ENCODE measurements around the gene FOXR1.

DNA sequence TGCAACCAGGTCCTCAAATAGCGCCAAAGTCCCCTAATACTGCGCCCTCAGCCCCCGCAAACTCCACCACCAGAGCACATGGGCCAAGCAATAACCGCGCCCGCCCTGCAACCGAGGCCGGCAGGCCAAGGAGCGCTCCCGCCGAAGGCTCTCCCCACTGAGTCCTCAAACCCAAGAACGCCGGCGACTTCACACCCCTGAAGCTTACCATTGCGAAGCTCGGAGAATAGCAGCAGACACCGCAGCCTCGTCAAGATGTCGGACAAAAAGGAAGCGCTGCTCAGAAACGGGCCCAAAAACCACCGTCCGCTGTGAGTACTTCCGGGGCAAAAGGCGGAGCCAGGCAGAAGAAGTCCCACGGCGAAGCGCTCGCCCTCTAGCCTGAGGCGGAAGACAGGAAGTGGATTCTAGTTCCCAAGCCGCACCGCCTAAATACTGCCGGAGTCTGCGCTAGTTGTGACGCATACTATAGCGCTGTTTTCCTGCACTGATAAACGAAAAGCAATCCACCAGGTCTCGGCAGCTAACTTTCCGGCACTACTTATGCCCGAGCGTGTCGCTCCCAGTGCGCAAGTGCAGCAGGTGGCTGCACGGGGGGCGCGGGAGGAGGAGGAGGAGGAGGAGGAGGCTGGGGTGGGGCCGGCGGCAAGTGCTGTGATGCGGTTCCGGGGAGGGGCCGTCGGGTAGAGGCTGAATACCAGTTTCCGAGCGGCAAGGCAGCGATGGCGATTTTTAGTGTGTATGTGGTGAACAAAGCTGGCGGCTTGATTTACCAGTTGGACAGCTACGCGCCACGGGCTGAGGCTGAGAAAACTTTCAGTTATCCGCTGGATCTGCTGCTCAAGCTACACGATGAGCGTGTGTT, 46.7 kb downstream of the FOXR1 start, which contains the start of the genes RPS25 and TRAPPC4:
- TF ChIP-seq POLR2A (IDR thresholded peaks at IDR 0.05; ENCODE audit: control extremely low read depth in 1 of 2, low read depth in 2 of 2, low read length in 2 of 2) (peak; percentile 91 to 95), CEBPB (IDR thresholded peaks at IDR 0.05; ENCODE audit: low read depth, low read length) (no peak), RAD21 (IDR thresholded peaks at IDR 0.05 in 1 of 2, conservative IDR thresholded peaks at IDR 0.05 in 1 of 2; ENCODE audit: low read depth in 2 of 2, low read length in 2 of 2) (no peak), CREB1 (IDR thresholded peaks at IDR 0.05) (peak; percentile 82), KDM1A (IDR thresholded peaks at IDR 0.05; ENCODE audit: borderline replicate concordance, low read length) (no peak), SUZ12 (IDR thresholded peaks at IDR 0.05; ENCODE audit: low read length) (no peak), EZH2 (IDR thresholded peaks at IDR 0.05; ENCODE audit: low read depth, low read length, severe bottlenecking) (no peak), PHF8 (conservative IDR thresholded peaks at IDR 0.05; ENCODE audit: low read depth, low read length) (peak; percentile 79)
- TF ChIP-seq, protein P1, sequence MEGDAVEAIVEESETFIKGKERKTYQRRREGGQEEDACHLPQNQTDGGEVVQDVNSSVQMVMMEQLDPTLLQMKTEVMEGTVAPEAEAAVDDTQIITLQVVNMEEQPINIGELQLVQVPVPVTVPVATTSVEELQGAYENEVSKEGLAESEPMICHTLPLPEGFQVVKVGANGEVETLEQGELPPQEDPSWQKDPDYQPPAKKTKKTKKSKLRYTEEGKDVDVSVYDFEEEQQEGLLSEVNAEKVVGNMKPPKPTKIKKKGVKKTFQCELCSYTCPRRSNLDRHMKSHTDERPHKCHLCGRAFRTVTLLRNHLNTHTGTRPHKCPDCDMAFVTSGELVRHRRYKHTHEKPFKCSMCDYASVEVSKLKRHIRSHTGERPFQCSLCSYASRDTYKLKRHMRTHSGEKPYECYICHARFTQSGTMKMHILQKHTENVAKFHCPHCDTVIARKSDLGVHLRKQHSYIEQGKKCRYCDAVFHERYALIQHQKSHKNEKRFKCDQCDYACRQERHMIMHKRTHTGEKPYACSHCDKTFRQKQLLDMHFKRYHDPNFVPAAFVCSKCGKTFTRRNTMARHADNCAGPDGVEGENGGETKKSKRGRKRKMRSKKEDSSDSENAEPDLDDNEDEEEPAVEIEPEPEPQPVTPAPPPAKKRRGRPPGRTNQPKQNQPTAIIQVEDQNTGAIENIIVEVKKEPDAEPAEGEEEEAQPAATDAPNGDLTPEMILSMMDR (IDR thresholded peaks at IDR 0.05; ENCODE audit: control extremely low read depth in 1 of 3, insufficient read depth in 1 of 3, low read depth in 1 of 3, low read length in 3 of 3), result no peak

Measured in H1 (cell line).